AG04449 (cell line): ENCODE measurements around the gene CA9.
A peak's percentile ranks its signal among the peaks of the same experiment; 100 is the strongest.

ENCODE experiments used
- CTCF ChIA-PET: fragments of 350-600 bp; formaldehyde crosslinking; extraction: SDS; loops from one replicate; lab custom pipeline; 2021; ENCODE audit warnings: antibody characterized with exemption; lab: Yijun Ruan, JAX
- POLR2A ChIA-PET: fragments of 400-600, 350-600 bp; formaldehyde crosslinking; extraction: SDS; loops from one replicate; lab custom pipeline; 2020; ENCODE audit warnings: antibody characterized with exemption, inconsistent platforms; lab: Yijun Ruan, JAX
- DNase-seq: peaks from one replicate; pipeline ENCODE4 v3.0.0-alpha.2; 2010; ENCODE audit warnings: low read depth, low spot score
- H3K4me3 ChIP-seq: 2 replicates; pipeline ENCODE4 v1.5.1; 2011; ENCODE audit warnings: low read depth, mild to moderate bottlenecking, control low read depth, low read length
- CTCF ChIP-seq: IDR thresholded peaks from one replicate; pipeline ENCODE4 v1.5.1; 2011; ENCODE audit warnings: mild to moderate bottlenecking, moderate library complexity, low read length, control low read depth, inconsistent platforms; ENCODE audit not compliant: insufficient read depth; ENCODE audit errors: missing control alignments

Gene CA9

GRCh38 chr9:35682520-35683315 lies 9.0 kb downstream of the CA9 start:
- no peak for TF ChIP-seq CTCF
- POLR2A ChIA-PET, result interaction anchor here (0.6 to 15.8 kb wide), 10 partner anchors 7 to 234 kb away, joined by 3 to 325 read pairs (median 4); partner anchors contain the start of genes CA9, CCDC107, CREB3 and RMRP
- DNase-seq, result no peak
- H3K4me3 ChIP-seq, result peak overlapping the region; percentile 8; the same call in 1 of the 2 replicates
- CTCF ChIA-PET, result interaction anchor here (1.1 to 5.2 kb wide), 6 partner anchors 9 to 49 kb away, joined by 3 to 35 read pairs (median 4); partner anchors contain the start of genes ARHGEF39, CA9 and TLN1

GRCh38 chr9:35683323-35683722 lies 9.6 kb downstream of the CA9 start:
- no peak for TF ChIP-seq CTCF
- 0 out of 2 replicates have a peak overlapping the region, but pooled peaks have one; percentile 2 for H3K4me3 ChIP-seq
- DNase-seq, result no peak
- ChIA-PET CTCF (interaction anchor here (1.0 to 5.2 kb wide), 8 partner anchors 8 to 48 kb away, joined by 3 to 35 read pairs (median 4); partner anchors contain the start of genes ARHGEF39, CA9 and TLN1), POLR2A (interaction anchor here (0.6 to 15.8 kb wide), 8 partner anchors 9 to 235 kb away, joined by 3 to 325 read pairs (median 4); partner anchors contain the start of genes CA9, CCDC107, CREB3 and RMRP)

- CTCF ChIA-PET, result interaction anchor here (1.3 to 5.3 kb wide), 5 partner anchors 9 to 45 kb away, joined by 4 to 35 read pairs (median 5); partner anchors contain the start of gene ARHGEF39
- DNase-seq, result no peak
- TF ChIP-seq CTCF, result no peak
- H3K4me3 ChIP-seq, result peak overlapping the region; percentile 34
- POLR2A ChIA-PET, result interaction anchor here (2.1 to 15.8 kb wide), 3 partner anchors 10 to 44 kb away, joined by 5 to 325 read pairs (median 28); partner anchors contain the start of genes CA9, CREB3 and TLN1
Measured at GRCh38 chr9:35684921-35685320, 11.2 kb downstream of the CA9 start.

- ChIA-PET POLR2A (interaction anchor here (2.1 to 15.8 kb wide), 3 partner anchors 9 to 43 kb away, joined by 5 to 325 read pairs (median 28); partner anchors contain the start of genes CA9, CREB3 and TLN1), CTCF (interaction anchor here (1.3 to 5.3 kb wide), 3 partner anchors 12 to 26 kb away, joined by 4 to 35 read pairs (median 33); partner anchors contain the start of gene ARHGEF39)
- TF ChIP-seq CTCF, result no peak
- DNase-seq, result no peak
- peak overlapping the region; percentile 34 for H3K4me3 ChIP-seq
Measured at GRCh38 chr9:35685506-35685905, 11.8 kb downstream of the CA9 start.

- POLR2A ChIA-PET, result interaction anchor here (0.7 to 15.8 kb wide), 11 partner anchors 8 to 87 kb away, joined by 3 to 325 read pairs (median 5); partner anchors contain the start of genes ARHGEF39, CA9, CCDC107 and CREB3
- TF ChIP-seq CTCF, result no peak
- no peak for DNase-seq
- H3K4me3 ChIP-seq, result peak overlapping the region; percentile 97
- CTCF ChIA-PET, result interaction anchor here (1.0 to 34.3 kb wide), 6 partner anchors 11 to 31 kb away, joined by 4 to 816 read pairs (median 30); partner anchors contain the start of genes ARHGEF39, CCDC107, CREB3 and RMRP
Measured at GRCh38 chr9:35686222-35687203, 12.8 kb downstream of the CA9 start.
